Measurements from ENCODE around the gene ARPC1A.
"Not testable (repeated sequence)": the region's sequence is repeated elsewhere in the genome, so short reads cannot be mapped to it uniquely, and the experiment has no call there.

Gene ARPC1A

DNA sequence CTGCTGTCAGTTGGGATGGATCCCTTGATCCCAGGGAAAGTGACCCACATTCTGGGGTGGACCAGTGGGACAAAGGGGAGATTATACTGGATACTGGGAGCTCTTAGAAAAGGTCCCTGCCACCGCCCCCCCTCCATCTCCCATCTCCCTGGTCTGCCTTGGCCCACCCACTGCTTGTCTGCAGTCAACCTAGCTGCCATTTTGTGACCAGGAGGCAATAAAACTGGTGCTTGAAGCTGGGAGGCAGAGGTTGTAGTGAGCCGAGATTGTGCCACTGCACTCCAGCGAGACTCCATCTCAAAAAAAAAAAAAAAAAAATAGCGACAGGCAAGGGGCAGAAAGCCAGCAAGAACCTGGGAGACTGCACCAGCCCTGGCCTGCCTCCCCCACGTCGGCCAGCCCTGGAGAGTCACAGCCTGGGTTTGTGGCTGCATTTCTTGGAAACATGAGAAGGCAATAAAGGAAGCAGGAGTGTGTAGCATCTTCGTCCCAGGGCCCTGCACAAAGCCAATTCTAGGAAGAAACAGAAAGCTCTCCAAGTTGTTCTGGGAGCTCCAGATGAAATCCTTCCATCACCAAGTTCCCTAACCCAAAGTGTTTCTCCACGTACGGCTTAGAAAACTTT lies 44.2 kb downstream of the ARPC1A start:
- DNase-seq (ENCODE audit: low read depth in 2 of 2), result no peak

DNA sequence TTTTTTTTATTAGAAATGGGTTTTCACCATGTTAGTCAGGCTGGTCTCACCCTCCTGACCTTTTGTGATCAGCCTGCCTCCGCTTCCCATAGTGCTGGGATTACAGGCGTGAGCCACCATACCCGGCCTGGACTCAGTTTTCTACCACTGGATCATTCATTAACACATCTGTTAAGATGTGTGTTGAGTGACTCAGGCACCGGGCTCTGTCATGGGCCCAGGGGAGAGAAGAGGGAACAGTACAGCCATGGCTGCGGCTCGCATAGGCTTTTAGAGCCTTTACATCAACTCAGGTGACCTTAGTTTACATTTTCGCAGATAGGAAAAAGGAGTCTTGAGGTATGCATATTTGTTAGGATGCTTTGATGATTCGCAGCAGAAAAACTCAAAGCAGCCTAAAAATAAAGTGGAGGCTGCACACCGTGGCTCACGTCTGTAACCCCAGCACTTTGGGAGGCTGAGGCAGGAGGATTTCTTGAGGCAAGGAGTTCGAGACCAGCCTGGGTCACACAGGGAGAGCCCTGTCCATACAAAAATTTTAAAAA lies 45.8 kb downstream of the ARPC1A start:
- no peak for DNase-seq (ENCODE audit: low read depth in 2 of 2)

DNA sequence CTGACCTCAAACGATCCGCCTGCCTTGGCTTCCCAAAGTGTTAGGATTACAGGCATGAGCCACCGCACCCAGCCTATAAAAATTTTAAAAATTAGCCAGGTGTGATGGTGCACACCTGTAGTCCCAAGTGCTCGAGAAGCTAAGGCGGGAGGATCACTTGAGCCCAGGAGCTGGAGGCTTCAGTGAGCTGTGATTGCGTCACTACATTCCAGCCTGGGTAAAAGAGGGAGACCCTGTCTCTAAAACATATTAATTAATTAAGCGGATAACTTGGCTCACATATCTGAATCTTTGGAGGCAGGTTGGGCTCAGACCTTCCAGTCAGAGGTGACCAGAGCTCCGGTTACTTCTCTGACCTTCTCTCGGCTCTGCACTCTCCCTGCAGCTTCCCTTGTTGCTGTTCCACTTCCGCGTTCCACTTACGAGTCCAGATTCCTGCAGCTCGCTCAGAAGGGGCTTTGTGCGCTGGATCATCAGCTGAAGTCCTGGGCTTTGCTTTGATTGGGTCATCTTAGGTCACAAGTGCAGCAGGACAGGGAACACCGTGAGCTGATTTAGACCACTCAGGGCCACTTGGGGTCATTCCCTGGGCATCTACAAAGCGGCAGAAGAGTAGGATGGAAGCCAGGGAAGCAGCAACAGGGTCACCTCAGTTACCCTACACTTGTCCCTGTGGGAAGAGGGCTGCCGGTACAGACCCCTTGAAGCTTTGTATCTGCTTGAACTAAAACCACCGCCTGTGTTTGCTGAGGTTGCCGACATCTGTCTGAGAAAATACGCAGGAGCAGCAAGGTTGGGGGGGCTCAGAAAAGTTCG lies 46.8 kb downstream of the ARPC1A start:
- no peak for DNase-seq (ENCODE audit: low read depth in 2 of 2)

DNA sequence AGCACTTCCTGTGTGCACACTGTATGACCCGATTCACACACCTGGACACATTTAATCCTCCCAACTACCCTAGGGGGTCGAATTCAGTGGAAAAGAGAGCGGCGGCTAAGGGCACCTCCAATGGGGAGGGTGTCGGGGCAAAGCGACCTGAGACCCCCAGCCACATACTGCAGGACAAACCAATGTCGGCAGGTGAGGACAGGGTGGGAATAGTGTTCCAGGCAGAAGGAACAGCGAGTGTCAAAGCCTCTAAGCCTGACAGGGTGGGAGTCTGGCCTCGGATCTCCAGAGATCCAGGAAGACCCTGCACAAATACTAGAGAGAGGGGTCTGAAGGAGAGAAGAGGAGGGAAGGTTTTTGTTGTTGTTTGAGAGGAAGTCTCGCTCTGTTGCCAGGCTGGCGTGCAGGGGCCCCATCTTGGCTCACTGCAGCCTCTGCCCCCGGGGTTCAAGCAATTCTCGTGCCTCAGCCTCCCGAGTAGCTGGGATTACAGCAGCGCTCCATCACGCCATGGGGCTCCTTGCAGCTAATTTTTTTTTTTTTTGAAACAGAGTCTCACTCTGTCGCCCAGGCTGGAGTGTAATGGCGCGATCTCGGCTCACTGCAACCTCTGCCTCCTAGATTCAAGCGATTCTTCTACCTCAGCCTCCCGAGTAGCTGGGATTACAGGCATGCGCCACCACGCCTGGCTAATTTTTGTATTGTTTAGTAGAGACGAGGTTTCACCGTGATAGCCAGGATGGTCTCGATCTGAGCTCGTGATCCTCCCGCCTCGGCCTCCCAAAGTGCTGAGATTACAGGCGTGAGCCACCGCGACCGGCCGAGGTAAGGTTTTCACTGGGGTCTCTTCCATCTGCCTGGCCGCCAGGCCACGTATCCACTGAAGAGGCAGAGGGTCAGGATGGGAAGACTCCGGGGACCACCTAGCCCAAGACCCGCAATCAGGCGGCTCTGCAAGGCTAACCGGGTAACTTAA lies 47.7 kb downstream of the ARPC1A start:
- DNase-seq (ENCODE audit: low read depth in 2 of 2), result no peak

DNA sequence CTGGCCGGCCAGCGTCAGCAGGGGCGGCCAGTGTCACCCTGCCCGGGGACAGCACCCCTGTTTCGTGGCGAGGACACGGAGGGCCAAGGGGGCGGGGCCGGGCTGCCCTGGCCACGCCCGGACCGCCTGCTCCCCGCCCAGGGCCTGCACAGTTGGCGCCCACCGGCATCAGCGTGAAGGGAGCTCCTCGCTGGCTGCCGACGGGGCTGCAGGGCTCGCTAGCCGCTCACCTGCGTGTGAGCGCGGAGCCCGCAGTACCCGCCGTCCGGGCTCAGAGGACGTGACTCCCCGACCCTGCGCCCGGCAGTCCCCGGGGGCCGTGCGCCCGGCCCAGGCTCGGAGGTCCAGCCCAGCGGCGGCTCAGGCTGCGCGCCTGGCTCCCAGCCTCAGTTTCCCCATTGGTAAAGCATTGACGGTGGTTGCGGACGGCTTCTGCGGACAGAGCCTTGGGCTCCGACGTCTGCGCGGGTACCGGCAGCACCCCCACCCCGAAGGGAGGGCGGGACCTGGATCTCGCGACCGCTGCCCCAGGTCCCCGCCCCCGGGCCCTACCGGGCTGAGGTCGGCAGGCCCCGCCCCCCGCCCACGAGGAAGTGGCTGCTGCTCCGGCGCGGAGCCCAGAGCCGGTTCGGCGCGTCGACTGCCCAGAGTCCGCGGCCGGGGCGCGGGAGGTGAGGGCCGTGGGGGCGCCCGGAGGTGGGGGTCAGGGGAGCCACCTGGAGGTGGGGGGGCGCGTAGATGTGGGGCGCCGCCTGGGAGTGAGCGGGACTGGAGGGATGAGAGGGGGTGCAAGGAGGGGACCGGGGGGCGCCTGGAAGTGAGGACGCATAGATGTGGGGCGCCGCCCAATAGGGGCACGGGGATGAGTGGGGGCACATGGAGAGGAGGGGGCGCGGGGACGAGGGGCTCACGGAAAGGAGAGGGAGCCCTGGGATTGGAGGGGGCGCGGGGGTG lies 48.7 kb downstream of the ARPC1A start, which contains the start of gene ARPC1B:
TSS of gene ARPC1B (plus strand) at position 620 of the 954 bp plus-strand sequence. CDS start 10,985 bp downstream, outside the sequence.
- DNase-seq (ENCODE audit: low read depth in 2 of 2), result peak; percentile 64 to 88

DNA sequence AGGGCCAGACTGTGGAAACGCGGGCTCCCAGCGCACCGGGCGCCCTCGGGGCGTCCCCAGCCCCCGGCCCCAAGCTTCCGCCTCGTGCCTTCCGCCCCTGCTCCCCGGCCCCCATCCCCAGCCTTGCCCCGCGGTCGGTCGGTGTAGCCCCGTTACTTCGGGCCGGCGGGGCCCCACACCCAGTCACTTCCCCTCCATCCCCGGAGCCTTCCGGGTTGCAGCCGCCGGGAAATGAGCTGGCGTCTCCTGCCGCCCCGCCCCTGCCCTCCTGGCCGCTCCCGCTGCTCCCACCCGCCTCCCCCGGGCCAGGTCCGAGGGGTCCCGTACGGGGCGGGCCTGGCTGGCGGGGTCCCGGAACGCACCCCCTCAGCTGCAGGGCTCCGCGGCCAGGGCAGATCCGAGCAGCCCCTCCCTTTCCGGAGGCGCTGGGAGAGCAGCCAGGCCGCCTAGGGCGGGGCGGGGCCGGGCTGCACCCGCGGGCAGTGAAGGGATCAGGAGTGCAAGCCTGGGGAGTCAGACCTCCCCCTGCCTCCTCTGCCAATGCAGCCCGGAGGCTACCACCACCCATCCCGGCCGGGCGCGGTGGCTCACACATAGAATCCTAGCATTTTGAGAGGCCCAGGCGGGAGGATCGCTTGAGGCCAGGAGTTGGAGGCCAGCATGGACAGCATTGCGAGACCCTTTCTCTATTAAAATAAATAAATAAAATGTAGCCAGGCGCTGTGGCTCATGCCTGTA lies 49.5 kb downstream of the ARPC1A start:
- peak; percentile 21 to 54 for DNase-seq (ENCODE audit: low read depth in 2 of 2)

DNA sequence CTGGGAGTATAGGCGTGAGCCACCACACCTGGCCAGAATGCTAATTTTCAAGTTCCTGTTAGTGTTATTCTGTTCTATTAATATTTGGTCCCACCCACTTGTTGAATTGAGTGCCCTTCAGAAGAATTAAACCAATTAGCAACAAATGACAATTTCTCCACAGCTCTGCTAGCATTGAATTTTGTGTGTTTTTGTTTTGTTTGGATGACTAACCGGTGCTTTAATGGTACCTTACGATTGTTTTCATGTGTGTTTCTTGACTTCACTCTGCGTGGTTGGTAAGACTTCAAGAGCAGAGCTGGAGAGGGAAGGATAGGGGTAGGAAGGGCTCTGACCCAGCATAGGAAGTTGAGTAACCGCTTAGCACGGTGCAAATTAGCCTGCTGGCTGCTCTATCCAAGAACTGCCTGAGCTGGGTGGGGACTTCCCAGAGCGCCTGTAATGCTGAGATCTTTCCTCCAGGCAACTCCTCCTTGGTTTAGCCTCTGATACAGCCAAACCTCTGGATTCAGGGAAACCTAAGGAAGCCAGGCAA lies 53.4 kb downstream of the ARPC1A start:
- DNase-seq (ENCODE audit: low read depth in 2 of 2), result peak; percentile 23 to 39

DNA sequence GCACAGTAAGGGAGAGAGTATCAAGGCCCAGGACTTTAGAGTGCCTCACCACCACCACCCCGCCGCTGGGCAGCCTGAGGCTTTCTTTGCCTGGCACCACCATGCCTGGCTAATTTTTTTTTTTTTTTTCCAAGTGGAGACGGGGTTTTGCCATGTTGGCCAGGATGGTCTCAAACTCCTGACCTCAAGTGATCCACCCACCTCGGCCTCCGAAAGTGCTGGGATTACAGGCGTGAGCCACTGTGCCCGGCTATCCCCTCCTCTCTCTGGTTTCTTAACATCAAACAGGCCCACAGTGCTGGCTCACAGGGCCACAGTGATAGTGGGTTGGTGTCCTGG lies 54.0 kb downstream of the ARPC1A start:
- not testable (repeated sequence) for DNase-seq (ENCODE audit: low read depth in 2 of 2)

DNA sequence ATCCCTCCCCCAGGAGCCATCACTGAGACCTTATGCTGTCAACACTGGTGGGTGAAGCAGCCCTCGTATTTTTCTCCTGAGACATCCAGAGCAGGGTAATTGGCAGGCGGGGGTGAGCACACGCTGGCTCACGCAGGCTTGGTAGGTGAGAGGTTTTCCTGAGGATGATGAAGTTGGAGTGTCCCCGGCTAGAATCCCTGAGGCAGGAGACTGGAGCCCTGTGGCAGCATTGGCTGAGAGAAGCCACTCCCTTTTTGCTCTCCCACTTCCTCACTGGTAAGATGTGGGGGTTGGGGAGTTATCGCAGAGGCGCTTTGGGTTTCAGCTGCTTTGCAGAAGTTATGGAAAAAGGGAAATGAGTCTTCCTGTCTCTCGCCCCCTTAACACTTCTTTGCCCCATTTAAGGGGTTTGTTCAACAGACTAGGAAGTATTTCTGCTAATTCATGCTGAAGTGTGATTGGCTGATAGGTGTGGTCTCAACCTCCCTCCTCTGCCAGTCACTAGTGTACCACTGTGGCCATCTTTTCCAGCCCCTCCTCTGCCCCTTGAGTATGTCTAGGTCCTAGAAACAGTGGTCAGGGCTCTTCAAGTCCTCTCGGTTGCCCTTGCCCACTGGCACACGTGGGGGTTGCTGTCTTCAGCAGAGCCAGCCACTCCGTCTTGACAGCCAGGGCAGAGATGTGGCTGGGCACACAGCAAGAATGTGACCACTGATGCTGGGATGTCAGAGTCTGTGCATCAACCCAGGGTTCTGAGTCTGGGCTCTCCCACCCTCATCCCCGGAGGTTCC lies 54.5 kb downstream of the ARPC1A start:
- DNase-seq (ENCODE audit: low read depth in 2 of 2), result peak in 1 of 2 donors; percentile 23

DNA sequence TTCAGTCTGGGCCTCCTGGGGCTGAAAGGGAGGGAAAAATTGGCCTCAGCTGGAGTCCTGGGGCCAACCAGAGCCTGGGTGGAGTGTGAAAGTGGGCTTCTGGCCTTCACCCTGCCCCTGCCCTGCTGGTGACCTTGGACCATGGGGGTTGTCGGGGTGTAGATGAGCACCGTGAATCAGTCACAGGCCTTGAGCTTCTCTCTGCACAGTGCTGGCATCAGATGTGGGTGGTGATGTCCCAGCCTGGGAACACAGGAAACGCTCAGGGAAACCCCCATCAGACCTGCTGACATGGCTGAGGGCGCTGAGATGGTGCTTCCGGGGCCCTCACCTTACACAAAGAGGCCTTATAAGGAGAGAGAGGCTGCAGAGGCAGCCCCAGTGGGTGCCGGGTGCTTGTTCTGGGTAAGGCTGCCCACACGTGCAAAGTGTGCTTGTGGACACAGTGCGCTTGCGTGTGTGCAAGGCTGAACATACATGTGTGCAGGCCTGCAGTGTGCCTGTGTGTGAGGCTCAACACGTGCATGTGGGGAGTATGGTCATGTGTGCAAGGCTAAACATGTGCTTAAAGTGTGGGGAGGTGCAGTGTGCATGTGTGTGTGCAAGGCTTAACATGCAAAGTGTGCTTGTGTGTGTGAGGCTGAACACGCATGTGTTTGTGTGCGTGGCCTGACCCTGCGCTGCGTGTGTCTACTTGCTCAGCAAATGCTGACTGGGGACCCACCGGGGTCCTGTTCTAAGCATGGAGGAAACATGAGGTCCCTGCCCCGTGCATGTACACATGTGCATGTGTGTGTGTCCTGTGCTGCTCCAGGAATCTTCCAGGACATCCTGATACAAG lies 55.3 kb downstream of the ARPC1A start:
- DNase-seq (ENCODE audit: low read depth in 2 of 2), result peak; percentile 85 to 90

DNA sequence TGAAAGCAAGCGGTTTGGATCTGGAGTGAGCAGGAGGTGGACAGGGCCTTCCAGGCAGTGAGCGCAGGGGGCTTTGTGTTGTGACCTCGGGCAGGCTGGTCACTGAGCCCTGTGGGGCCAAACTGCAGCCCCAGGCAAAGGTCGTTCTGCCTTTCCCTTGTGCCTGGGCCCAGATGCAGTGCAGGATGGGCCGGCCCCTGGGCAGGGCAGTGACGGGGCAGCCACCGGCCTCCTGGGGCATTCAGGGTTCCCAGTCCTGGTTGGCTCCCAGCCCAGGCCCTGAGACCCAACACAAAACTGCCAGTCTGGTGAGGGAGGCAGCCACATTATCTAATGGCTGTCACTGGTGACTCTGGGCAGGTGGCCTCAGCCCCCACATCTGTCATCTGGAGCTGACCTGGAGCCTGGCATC lies 56.0 kb downstream of the ARPC1A start:
- no peak for DNase-seq (ENCODE audit: low read depth in 2 of 2)

DNA sequence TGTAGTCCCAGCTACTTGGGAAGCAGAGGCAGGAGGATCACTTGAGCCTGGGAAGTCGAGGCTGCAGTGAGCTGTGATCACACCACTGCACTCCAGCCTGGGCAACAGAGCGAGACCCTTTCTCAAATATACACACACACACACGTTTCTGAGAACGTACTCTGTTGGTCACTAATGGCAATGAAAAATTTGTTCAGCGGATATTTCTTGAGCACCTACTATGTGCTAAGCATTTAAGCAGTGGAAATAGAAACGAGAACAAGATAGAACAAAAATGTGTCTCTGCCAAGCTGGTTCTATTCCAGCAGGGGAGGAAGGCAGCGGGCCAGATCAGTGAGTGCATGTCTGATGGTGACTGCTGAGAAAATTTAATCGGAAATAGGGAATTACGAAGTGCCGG lies 57.5 kb downstream of the ARPC1A start:
- DNase-seq (ENCODE audit: low read depth in 2 of 2), result no peak

DNA sequence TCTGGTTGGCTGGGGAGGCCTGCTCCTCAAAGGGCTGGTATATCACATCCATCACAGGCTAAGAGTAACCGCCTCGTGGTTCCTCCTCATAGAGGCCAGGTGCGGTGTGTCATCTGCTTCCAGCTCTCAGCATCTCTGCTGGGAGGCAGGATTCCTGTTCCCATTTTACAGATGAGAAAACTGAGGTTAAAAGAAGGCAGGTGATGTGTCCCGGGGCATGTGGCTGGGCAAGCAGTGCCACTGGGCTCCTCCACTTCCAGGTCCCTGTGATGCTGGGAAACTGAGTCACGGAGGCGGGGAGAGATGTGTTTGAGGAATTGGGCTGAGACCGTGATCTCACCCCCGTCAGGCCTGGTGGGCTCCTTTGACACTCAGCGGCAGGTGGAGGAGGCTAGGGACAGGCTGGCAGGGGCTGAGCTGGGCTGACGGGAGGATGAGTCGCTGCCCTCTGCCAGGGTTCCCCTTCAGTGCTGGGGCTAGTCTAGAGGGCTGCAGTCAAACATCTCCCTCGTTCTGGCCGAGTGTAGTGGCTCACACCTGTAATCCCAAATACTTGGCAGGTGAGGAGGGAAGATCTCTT lies 58.2 kb downstream of the ARPC1A start:
- no peak for DNase-seq (ENCODE audit: low read depth in 2 of 2)

DNA sequence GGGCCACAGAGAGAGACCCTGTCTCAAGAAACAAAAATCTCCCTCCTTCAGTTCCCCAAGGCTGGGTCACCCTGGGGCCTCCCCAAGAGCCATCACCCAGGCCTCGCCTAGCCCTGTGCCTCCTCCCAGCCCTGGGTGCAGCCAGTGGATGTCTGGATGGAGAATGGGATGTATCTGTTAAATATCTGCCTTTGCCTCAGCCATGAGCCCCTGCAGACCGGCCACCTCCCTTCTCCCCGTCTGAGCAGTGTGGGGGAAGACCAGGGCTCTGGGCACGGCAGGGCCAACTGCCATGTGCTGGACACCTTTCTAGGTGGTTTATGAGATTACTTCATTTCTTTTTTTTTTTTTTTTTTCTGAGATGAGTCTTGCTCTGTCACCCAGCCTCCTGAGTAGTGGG lies 58.8 kb downstream of the ARPC1A start:
- DNase-seq (ENCODE audit: low read depth in 2 of 2), result no peak

DNA sequence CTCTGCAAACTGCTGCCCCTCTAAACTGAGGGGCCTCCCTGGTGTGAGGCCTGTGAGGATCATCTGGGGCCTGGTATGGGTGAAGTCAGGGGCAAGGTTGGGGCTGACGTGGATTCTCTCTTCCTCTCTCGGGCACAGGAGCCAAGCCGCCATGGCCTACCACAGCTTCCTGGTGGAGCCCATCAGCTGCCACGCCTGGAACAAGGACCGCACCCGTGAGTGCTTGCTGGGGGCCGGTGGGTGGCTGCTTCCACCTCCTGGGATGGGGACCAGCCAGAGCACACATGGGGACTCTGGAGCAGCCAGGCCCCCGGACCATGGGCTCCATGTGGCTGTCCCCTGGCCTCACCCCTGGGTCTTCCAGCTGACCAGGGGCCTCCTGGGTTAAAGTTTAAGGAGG lies 59.9 kb downstream of the ARPC1A start:
- DNase-seq (ENCODE audit: low read depth in 2 of 2), result no peak

DNA sequence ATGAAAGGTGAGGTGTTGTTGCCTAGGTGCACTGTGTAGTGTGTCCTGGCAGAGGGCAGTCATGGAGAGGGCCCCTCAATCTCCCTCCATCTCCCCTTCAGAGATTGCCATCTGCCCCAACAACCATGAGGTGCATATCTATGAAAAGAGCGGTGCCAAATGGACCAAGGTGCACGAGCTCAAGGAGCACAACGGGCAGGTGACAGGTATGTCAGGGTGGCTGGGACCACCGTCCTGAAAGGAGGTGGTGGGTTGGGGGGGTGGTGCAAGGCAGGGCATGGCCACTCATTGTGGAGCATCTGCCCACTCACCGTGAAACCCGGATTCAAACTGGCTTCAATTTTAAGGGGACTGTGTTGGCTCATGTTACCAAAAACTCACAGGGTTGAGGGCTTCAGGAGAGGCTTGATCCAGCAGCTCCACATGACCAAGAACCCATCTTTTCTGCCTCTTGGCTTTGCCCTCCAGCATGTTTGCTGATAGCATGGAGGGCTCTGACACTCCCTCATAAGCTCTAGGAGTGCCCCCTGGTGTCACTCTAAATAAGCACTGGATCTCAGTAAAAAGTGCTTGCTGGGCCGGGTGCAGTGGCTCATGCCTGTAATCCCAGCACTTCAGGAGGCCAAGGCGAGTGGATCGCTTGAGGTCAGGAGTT lies 61.0 kb downstream of the ARPC1A start:
- no peak for DNase-seq (ENCODE audit: low read depth in 2 of 2)

DNA sequence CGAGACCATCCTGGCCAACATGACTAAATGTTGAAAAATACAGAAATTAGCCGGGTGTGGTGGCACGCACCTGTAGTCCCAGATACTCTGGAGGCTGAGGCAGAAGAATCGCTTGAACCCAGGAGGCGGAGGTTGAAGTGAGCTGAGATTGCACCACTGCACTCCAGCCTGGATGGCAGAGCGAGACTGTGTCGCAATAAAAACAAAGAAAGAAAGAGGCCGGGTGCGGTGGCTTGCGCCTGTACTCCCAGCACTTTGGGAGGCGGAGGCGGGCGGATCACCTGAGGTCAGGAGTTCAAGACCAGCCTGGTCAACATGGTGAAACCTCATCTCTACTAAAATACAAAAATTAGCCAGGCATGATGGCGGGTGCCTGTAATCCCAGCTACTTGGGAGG lies 61.5 kb downstream of the ARPC1A start:
- not testable (repeated sequence) for DNase-seq (ENCODE audit: low read depth in 2 of 2)

Measured in stimulated activated CD8-positive, alpha-beta memory T cell treated with anti-CD3 and anti-CD28 coated beads, Interleukin-7, amount 100 ng/mL, for 4 hours (primary cell).